Transverse colon (tissue), 4 donors: ENCODE data around the gene FGF1. TPM values are rescaled to one million over a fixed set of nuclear protein-coding genes. Genes with fewer than 3 reads are reported as not detected.
A peak's percentile ranks its signal among the peaks of the same experiment; 100 is the strongest.

Experiments used
- DNase-seq: peaks from one replicate; pipeline ENCODE4 v3.0.0-alpha.2; 2019
- H3K27ac ChIP-seq, 4 donors: fragments of 200-600 bp; sonication (generic); 2 replicates each; pipeline ENCODE4 v1.5.1; 2016 to 2018; ENCODE audit warnings: inconsistent platforms in 4 of 4
- H3K27me3 ChIP-seq: fragments of 200-600 bp; sonication (generic); 2 replicates; pipeline ENCODE4 v1.5.1; 2017; ENCODE audit warnings: inconsistent platforms
- H3K36me3 ChIP-seq, 4 donors: fragments of 200-600 bp; sonication (generic); 2 replicates each; pipeline ENCODE4 v1.5.1; 2017 to 2019; ENCODE audit warnings: inconsistent platforms in 4 of 4
- H3K4me1 ChIP-seq, 4 donors: fragments of 200-600 bp; sonication (generic); 2 replicates each; pipeline ENCODE4 v1.5.1; 2017 to 2020; ENCODE audit warnings: inconsistent platforms in 4 of 4
- H3K4me3 ChIP-seq, 4 donors: fragments of 200-600 bp; sonication (generic); 1 replicate in 1 of 4; 2 replicates in 3 of 4; pipeline versions ENCODE4 v1.5.1 to v1.6.1; 2017 to 2019; ENCODE audit warnings: inconsistent platforms in 4 of 4
- H3K9me3 ChIP-seq, 2 donors: fragments of 200-600 bp; sonication (generic); 2 replicates each; pipeline ENCODE4 v1.5.1; 2017 to 2019; ENCODE audit warnings: inconsistent platforms in 2 of 2
- CTCF ChIP-seq, 5 experiments: fragments of 200-600 bp in 3 of 5; fragments of 450-650 bp in 2 of 5; sonication (generic) in 3 of 5; IDR thresholded peaks; 1 replicate in 2 of 5; 2 replicates in 3 of 5; pipeline ENCODE4 v1.5.1; 2016 to 2017; ENCODE audit warnings: antibody characterized with exemption in 5 of 5, inconsistent platforms in 3 of 5, mild to moderate bottlenecking in 2 of 5, moderate library complexity in 1 of 5
- EP300 ChIP-seq: sonication (generic); formaldehyde crosslinking; IDR thresholded peaks from one replicate; pipeline ENCODE4 v1.6.1; 2017; ENCODE audit warnings: antibody characterized with exemption, low read depth
- POLR2A ChIP-seq: fragments of 450-650 bp; IDR thresholded peaks from one replicate; pipeline ENCODE4 v1.6.1; 2016; ENCODE audit warnings: antibody characterized with exemption, mild to moderate bottlenecking, moderate library complexity
- POLR2AphosphoS5 ChIP-seq, 3 donors: sonication (generic); formaldehyde crosslinking; IDR thresholded peaks; one replicate each; pipeline ENCODE4 v1.6.1; 2016; ENCODE audit warnings: antibody characterized with exemption in 3 of 3
- WGBS, 2 donors: methylation state at CpG; one replicate each; pipeline ENCODE4 v1.1.5; 2018; ENCODE audit warnings: low coverage in 1 of 2; 5-methylcytosine and 5-hydroxymethylcytosine counted together
- in situ Hi-C, 4 donors: fragments of 200-750 bp; cut with MboI; loops; one replicate each; pipeline versions ENCODE4 v1.15.0 to v1.15.1; 2017; ENCODE audit warnings: low sequenced_read_pairs in 3 of 4, low pct_ligation_motif_present in 1 of 4, low pct_unique_long_range_greater_than_20kb in 1 of 4
- intact Hi-C: fragments of 100-400 bp; cut with DNase I; formaldehyde crosslinking; loops from one replicate; pipeline ENCODE4 v1.15.1; 2023; ENCODE audit warnings: low total_unique reads
- total RNA-seq, 4 donors: library from RNA; depleted of rRNA; stranded (reverse); fragments of >200 nt; gene quantifications; one replicate each; pipeline ENCODE4 v1.1.0, GENCODE V29; 2016

FGF1 gene
- total RNA-seq, 4 donors from 2014 or later = 0.32 to 0.41 TPM; not detected in 2

DNA sequence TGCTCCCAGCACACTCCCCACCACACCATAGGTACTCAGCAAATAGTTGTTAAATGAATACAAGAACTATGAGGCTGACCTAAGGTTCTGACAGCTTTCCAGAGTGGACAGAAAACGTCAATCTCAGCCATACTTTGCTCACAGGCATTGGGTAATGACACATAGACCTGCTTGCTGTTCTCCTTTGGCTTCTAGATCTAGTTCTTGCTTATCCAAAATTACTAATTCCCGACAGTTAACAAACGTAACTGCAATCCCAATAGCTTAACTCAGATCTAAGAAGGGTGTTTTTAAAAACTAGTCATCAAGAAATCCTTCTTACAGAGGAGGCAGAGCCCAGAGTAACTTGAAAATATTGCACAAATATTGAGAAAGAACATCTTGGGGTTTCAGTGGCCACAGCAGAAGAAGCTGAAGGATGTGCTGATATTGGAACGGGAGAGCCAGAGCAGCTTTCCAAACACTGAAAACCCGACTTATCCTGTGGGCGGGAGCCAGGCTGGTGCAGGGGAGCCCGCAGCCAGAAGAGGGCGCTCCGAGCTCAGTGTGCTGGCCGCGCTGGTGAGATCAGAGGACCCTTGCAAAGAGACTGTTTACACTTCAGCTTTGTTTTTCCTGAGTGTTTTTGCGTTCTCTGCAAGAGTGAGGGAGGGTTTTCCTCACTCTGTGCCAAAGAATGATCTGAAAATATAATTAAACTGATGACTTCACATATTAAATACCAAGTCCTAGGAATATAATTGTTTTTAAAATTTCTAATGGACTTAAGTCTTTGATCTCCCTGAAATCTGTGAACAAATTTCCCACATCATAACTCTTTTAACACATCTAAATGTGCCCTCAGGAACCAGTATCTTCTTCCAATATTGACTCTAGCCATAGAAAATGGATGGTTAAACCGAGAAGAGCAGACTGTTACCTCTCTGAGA, 30.3 kb downstream of the FGF1 start:
- Histone ChIP-seq H3K4me3 (no peak overlapping the region), H3K27me3 (no peaks in the 10 kb centered on the region), H3K27ac (peak overlapping the region in 2 of 4 donors; percentile 2 to 45), H3K36me3 (no peaks in the 10 kb centered on the region), H3K4me1 (no peaks in the 10 kb centered on the region), H3K9me3 (no peaks in the 10 kb centered on the region)
- TF ChIP-seq CTCF (IDR thresholded peaks at IDR 0.05) (peak; percentile 86 to 96 (median 95)), POLR2A (no peak)
- in situ Hi-C loops (loop anchor here in 1 of 4 donors (5.0 kb wide), 1 partner anchor 42 kb away; no protein-coding TSS in a partner anchor), intact Hi-C loops (loop anchor here (1.0 to 5.0 kb wide), 3 partner anchors 41 to 45 kb away; no protein-coding TSS in a partner anchor)
- 16 to 21% methylated on average over 10 to 13 of the region's 13 CpGs for WGBS, 2 donors
- DNase-seq = peak; percentile 78

DNA sequence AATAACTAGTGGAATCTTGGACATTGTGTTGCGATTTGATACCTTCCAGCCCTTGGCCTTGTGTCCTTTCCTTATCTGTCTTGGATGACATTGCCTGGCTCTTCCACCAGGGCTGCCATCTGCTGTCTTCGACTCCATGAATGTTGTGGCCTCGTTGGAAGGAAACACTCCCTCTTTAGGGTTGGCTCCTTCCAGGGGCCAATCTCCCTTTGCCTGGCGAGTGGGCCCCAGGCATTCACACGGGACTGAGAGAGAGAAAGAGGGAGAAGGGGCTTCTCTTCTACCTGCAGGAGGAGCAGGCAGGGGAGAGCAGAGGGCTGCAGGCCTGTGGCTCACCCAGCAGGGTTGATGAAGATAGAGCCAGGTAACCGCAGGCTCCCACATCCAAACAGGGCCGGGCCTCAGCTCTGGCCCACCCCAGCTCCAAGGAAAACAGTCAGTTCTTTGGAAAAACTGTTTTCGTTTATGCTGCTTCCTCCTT, 31.3 kb downstream of the FGF1 start:
- Histone ChIP-seq H3K27me3 (no peaks in the 10 kb centered on the region), H3K4me1 (no peaks in the 10 kb centered on the region), H3K36me3 (no peaks in the 10 kb centered on the region), H3K9me3 (no peaks in the 10 kb centered on the region), H3K27ac (peak overlapping the region in 2 of 4 donors; percentile 2 to 45), H3K4me3 (no peak overlapping the region)
- in situ Hi-C loops = loop anchor here in 1 of 4 donors (5.0 kb wide), 1 partner anchor 43 kb away; no protein-coding TSS in a partner anchor
- 63 to 83% methylated on average over 1 to 8 of the region's 8 CpGs for WGBS, 2 donors
- TF ChIP-seq POLR2AphosphoS5 (IDR thresholded peaks at IDR 0.05) = no peak
- no peak for TF ChIP-seq CTCF (IDR thresholded peaks at IDR 0.05)
- no peak for DNase-seq
- intact Hi-C loops = loop anchor here (1.0 to 5.0 kb wide), 2 partner anchors 42 to 46 kb away; no protein-coding TSS in a partner anchor

DNA sequence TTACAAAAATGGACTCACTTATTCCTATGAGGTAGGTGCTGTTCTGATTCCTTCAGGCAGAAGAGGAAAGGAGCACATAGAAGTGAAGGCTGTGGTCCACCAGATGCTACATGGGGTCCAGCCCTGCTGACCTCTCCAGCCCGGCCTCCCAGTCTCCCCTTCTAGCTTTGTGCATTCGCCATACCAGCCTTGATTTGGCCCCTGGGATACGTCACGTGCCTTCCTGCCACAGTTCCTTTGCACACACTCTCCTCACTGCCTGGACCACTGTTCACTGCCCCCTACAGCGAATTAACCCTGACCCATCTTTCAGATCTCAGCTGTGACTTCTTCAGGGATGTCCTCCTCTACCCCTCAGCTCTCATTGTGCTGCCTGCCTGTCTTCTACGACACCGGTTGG, 32.6 kb downstream of the FGF1 start:
- no peak overlapping the region for H3K4me3 ChIP-seq
- H3K27ac ChIP-seq = no peak overlapping the region
- H3K9me3 ChIP-seq = no peaks in the 10 kb centered on the region
- H3K27me3 ChIP-seq = no peaks in the 10 kb centered on the region
- no peak for TF ChIP-seq POLR2A
- no peak for TF ChIP-seq CTCF (IDR thresholded peaks at IDR 0.05)
- no peak for TF ChIP-seq POLR2AphosphoS5 (IDR thresholded peaks at IDR 0.05)
- no peak for TF ChIP-seq EP300
- 82 to 87% methylated on average over 3 to 7 of the region's 7 CpGs for WGBS, 2 donors
- H3K4me1 ChIP-seq = no peaks in the 10 kb centered on the region
- H3K36me3 ChIP-seq = no peaks in the 10 kb centered on the region
- in situ Hi-C loops (no loop called here), intact Hi-C loops (no loop called here)
- DNase-seq = no peak

DNA sequence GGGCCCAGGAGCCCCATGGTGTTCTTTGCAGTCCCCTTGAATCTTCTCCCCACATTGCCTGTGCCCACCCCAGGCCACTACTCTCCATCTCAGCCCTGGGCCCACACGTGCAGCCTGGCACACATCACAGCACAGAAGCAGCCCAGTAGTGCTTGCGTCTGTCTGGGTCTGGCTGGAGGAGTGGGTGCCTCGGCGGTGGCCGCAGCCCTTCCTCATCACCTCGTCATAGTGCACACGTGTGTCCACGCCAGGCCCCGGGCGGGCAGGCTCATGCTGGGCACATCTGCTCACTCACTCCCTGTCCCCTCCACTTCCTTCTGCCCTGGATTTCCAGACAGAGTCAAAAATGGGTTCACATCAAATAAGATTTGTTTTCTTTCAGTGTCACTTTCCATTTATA, 33.3 kb downstream of the FGF1 start:
- 84 to 91% methylated on average over 5 to 10 of the region's 10 CpGs for WGBS, 2 donors
- Histone ChIP-seq H3K36me3 (no peaks in the 10 kb centered on the region), H3K27me3 (no peaks in the 10 kb centered on the region), H3K9me3 (no peaks in the 10 kb centered on the region), H3K4me1 (no peaks in the 10 kb centered on the region), H3K27ac (no peak overlapping the region), H3K4me3 (no peak overlapping the region)
- intact Hi-C loops (no loop called here), in situ Hi-C loops (no loop called here)
- TF ChIP-seq POLR2AphosphoS5 (IDR thresholded peaks at IDR 0.05) (no peak), EP300 (no peak), POLR2A (no peak), CTCF (IDR thresholded peaks at IDR 0.05) (no peak)
- no peak for DNase-seq
